RKO (cell line): Measurements from ENCODE around the gene KRT77.
A peak's percentile ranks its signal among the peaks of the same experiment; 100 is the strongest.
"Not testable (repeated sequence)": the region's sequence is repeated elsewhere in the genome, so short reads cannot be mapped to it uniquely, and the experiment has no call there.

Source experiments
- DNase-seq: peaks from one replicate; pipeline ENCODE4 v3.0.0-alpha.2; 2016; ENCODE audit warnings: low spot score

KRT77 gene

DNA sequence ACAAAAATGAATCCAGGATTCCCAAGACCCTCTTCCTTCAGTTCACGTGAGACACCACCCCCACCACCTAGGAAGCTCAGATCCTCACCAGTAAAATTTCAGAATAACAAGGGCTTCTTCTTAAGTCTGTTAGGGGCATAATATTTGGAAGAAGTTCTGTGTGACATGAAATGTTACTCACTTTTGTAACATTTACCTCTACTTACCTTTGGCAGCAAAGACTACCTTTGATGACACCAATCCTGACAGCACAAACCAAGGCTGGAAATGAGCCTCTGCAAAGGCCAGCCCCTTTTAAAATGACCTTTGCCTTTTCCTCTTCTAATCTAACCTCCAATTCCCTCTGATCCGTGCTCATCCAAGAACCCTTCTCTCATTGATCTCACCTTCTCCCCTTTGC, 19.4 kb upstream of the KRT77 start:
- no peak for DNase-seq

DNA sequence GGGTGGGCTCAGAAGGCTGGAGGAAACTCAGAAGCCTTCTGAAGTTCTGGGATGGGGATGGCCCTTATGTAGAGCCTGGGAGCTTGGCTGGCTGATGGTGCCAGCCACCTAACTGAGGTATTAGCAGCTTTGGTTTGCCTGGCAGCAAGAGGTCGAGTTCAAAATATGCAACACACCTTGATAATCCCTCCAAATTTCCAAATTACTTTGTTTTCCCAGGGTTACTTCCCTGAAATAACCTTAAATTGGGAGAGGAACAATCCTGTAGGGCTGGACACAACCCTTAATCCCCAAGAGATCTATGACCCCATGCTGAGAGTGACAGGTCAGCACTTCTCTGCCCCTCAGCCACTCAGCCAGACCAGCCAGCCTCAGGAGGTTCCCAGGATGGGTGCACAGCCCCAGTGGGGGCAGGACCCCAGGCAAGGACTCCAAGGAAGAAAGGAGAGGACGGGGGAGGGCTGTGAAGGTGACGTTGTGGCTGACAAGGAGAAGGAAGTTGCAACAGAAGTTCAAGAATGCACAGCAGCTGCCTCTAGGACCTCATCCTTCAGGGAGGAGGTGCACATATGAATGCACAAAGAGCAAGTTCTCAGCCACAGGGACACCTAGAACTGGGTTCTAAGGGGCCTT, 18.6 kb upstream of the KRT77 start:
- DNase-seq = no peak

DNA sequence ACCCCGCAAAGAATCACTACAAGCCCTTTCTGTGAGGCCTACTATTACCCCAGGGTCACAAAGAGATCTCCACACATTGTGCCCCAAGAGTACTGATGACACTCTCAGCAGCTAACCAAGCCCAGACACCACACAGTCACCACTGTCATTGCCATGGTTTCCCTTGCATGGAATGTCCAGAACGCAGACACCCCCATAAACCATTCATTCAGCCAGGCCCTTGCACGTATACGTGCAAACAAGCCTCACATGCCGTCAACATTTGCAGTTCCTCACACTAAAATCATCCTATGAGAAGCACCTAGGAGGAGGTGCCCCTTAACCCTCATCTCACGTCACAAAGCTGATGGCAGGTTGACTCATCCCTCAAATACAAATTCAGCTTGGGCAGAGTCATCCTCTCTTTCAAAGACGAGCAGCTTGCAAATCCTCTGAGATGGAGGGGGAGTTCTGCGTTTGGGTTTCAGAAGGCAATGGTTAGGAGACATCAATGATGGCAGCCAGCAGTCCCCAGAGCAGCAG, 17.1 kb upstream of the KRT77 start:
- DNase-seq = peak; percentile 15

DNA sequence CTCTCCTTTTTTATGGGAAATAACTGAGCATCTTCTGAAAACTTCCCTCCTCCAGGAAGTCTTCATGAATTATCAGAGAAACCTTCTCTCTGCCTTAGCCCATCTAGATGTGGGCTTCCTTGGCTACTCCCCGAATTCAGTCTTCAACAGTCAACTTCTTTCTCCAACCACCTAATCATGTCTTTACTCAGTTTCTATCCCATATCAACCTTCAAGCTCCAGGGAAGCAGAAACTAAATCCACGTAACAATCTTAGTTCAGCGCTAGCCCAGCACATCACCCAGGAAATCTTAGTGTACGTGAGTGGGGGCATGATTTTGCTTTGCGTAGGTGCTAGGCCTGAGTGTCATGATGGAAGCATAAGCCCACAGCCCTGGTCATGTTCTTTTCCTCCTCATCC, 12.7 kb upstream of the KRT77 start:
- DNase-seq = no peak

DNA sequence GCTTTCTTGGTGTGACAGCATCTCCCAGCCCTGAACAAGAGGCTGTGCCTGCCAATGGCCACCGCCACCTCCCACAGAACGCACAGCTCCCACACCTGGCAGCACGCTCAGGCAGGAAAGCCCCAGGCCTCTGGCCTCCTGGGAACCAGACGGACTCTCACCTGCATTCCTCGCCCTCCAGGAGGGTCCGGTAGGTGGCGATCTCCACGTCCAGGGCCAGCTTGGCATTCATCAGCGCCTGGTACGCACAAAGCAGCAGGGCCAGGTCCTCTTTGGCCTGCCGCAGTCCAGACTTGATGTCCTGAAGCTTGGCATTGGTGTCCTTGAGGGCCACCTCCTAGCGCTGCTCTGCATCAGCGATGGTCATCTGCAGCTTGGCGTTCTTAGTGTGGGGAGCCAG, 12.1 kb upstream of the KRT77 start:
- no peak for DNase-seq

DNA sequence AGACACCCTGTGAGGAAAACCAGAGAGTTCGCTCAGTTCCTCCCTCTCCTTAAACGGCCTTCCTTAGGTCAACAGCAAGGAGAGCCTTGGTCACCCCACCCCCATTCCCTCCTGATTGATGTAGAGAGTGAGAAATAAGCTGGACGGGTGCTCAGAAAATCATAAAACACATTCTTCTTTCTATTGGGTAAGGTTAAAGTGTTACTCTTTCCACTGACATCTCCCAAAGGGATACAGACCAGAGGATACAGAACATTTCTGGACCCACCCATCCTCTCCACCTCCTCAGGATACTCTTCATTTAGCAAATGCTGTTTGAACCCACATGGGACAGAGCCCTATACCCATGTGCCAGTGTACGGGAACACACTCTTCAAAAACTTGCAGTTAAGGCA, 11.6 kb upstream of the KRT77 start:
- no peak for DNase-seq

DNA sequence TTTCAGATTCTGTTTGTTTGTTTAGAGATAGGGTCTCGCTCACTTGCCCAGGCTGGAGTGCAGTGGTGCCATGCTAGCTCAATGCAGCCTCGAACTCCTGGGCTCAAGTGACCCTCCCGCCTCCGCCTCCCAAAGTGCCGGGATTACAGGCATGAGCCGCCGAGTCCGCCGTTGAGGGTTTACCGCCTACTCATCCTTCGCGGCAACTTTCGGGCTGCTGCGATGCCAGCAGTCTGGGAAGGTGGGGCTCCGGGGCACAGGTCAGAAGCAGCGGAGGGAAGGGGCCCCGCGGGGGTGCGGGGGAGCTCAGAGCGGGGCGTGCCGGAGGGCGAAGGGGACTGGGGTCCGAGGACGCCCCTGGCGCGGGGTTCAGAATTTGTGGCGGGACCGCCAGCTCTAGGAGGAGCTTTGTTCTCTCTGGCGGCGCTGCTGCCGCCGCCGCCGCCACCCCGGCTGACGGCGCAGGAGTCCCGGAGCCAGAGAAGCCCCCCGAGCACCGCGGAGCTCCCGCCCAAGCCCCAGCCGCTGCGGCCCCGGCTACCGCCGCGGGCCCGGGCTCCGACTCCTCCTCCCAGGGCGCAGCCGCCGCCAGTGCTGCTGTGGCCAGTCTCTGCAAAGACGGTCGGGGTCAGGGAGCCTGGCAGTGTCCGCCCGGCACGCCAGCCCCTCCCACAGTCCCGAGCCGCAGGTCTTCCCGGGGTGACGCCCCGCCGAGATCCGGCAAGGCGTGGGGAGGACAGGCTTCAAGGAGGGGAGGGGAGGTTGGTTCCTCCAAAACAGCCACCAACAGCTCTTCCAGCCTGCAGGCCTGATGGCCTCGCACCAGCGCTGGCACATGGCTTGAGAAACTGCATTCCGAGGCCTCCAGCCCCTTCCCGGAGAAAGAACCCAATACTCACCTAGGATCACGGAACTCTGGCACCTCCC, 10.9 kb upstream of the KRT77 start:
- DNase-seq = no peak

DNA sequence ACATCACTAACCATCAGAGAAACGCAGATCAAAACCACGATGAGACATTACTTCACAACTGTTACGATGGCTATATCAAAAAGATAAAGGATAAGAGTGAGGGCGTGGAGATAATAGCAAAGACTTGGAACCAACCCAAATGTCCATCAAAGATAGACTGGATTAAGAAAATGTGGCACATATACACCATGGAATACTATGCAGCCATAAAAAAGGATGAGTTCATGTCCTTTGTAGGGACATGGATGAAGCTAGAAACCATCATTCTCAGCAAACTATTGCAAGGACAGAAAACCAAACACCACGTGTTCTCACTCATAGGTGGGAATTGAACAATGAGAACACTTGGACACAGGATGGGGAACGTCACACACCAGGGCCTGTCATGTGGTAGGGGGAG, 8.8 kb upstream of the KRT77 start:
- not testable (repeated sequence) for DNase-seq

DNA sequence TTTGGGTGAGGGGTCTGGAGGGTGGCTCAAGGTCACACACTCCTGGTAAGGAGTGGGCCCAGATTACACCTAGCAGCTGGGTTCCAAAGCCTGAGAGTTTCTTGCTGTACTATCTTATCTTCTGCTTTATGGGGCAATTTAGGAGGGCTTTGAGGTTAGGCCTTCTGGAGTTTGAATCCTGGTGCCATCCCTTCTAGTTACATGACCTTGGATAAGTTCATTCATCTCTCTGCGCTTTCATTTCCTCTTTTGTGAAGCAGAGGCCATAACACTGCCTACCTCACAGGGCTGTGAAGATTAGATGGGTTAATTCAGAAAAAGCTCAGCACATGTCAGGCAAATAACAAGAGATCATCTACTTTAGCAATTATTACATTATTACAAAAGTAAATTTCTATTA, 7.4 kb upstream of the KRT77 start:
- DNase-seq = no peak

DNA sequence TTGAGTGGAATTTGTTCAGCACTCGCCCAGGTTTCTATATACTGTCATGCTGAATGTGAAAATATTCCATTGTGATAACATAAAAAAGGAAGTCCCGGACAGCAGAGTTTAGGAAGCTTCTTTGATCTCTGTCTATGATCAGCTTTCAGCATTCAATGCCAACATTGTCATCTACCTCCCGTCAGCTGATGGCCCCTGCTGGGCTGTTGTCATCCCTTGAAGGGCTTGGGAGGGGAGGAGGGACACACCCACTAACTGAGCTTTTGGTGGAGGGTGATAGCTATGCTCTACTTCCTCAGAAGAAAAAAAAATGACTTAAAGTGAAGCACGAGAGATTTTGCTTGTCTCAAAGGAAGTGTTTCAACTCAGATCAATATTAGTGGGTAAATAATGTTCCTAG, 4.7 kb upstream of the KRT77 start:
- DNase-seq = no peak

DNA sequence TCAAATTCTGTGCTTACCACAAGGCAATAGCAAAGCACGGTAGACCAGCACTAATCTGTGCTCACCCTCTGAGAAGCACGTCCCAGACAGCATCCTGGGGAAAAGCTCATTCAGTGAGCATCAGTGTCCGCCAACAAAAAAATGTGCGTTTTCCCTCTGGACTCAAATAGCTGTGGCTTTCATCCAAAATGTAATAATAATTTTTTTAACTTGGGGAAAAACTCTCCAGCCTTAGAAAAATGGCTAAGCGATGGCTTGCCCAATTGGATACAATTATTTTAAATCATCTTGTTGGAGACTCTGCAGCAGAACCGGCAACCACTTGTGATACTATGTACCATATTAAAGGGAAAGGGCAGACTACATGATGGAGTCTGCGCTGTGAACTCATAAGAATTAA, 1.1 kb upstream of the KRT77 start:
- DNase-seq = no peak

DNA sequence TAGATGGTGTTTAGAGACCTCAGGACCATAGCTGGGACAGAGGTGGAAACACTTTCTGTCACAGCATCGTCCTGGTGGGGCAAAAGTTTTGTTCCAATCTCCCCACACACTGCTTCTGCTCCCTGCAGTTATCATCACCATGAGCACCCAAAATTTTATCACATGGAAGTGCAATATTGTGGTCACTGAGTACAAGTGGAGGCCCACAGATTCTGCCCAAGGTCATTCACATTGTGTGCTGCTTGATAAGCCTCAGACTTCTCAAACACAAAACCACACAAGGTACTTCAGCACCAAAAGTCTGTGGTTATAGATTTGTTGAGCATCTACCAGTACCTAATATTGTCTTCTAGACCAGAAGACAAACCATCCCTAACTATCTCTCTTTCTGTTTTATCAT, 554 bp upstream of the KRT77 start:
- no peak for DNase-seq

DNA sequence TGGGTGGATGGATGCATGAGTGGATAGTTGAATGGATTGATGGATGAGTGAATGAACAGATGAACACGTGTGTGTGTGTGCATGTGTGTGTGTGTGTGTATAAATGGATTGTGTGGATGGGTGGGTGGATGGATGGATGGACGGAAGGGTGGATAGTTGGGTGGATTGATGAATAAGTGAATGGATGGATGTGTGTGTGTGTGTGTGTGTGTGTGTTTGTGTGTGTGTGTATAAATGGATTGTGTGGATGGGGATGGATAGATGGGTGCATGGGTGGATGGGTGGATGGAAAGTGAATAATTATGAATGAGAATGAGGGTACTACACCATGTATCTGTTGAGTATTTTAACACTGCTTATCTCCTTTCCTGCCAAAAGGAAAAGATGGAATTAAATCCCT, 986 bp downstream of the KRT77 start:
- no peak for DNase-seq

DNA sequence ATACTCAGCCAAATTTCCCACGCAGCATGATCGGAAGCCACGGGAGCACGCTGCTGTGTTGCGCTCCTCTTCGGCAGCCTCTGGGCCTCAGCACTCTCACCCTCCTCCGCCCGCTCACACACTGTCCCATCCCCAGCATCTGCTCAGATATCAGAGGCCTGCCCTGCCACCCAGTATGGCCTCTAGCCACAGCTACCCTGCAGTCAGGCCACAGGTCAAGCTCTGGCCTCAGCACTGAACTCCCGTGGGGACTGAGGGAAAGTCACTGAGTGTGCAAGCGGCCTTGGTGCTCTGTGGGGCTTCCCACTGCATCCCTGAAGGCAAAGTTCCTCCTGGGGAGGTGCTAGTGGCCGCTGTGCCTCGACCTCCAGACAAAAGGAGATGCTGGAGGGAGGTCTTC, 2.0 kb downstream of the KRT77 start:
- no peak for DNase-seq

DNA sequence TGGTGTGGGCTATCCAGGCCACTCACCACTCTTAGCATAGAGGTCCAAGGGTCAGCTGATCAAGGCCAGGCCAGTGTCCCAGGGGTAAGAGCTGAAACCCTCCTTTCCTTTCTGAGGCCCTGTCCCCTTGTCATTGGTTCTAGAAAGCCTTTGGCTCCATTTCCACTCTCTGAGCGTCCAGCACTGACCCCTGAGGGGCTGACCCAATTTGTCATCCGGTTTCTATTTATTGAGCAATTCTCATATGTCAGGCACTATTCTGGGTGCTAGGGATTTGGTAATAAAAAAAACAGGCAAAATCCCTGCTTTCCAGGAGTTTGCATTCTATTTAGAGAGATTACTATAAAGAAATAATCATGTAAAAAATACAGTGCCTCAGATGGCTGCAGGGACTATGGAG, 3.4 kb downstream of the KRT77 start:
- no peak for DNase-seq

DNA sequence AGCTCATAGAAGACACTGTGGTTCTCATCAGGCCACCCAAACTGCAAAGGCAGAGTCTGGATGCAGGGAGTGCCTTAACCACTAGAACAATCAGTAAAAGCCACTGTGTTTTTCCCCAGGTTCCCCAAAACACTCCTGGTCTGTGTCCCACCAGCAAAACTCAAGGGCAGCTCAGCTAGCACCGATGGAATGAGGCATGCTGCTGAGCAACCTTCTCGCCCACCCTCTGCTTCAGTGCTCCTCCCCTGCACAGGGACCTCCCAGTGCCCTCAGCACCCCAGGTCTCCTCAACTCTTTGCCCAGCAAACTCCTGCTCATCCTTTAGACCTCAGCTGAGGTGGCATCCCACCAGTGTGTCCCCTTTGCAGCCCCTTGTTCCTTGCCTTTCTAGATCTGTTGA, 4.0 kb downstream of the KRT77 start:
- no peak for DNase-seq

DNA sequence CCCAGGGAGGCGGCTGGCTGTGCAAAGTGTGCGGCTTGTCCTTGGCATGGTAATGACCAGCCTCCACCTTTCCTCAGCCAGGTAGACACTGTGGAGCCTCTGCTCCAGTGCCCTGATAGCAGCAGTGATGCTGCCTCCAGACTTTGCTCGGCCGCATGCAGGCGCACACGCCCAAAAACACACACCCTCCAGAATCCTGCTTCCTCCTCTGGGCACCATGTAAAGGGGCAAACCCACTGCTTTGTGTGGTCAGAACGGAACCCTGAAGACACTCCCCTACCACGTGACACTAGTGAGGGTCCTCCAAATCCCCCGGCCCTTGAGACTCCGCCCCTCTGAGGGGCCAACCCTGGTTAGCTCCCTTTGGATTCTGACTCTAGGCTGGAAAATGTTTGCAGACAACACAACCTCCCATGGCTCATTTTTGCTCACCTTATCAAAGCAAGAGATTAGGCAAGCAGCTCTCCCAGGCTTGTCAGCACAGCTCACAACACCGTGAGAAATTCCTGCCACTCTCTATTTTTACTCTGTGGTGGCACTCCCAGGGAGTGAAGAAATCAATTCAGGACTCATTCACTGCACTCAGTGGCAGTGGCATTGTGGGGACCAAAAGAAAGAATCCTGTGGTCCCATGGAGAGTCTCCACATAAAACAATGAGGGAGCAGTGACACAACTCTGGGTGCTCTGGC, 4.5 kb downstream of the KRT77 start:
- no peak for DNase-seq

DNA sequence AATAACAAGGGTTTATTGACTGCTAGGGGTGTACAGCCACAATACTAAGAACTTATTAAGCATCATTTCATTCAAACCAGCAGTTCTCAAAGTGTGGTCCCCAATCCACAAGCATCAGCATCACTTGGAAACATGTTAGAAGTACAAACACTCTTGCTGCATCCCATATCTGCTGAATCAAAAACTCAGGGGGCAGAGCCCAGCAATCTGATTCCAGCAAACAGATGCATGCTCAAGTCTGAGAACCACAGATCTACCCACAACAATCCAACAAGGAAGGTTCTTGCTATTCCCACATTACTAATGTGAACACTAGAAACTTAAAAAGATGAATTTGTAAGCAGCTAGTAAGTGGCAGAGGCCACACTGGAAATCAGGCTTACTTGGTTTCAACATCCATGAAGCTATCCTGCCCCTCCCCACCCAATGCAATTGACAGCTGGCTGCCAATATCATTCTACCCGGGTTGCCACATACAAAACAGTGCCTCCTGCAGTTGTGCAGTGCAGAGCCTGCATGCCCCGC, 6.2 kb downstream of the KRT77 start:
- no peak for DNase-seq

DNA sequence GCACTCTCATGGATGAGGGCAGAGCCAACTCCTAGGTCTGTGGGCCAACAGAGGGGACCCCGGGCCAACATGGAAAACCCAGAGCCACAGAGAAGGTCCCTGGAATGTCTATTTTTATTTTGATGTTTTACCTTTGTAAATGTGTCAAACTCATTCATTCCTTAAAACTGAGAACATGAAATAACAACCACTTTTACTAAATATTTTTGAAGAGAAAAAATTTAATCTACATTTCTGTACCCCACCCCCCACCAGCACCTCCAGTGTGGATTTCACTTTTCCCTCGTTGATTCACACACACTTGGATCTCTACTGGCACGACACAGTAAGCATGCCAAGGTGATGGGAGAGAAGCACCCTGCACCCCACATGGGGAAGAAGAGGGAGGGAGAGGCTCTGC, 6.7 kb downstream of the KRT77 start:
- no peak for DNase-seq

DNA sequence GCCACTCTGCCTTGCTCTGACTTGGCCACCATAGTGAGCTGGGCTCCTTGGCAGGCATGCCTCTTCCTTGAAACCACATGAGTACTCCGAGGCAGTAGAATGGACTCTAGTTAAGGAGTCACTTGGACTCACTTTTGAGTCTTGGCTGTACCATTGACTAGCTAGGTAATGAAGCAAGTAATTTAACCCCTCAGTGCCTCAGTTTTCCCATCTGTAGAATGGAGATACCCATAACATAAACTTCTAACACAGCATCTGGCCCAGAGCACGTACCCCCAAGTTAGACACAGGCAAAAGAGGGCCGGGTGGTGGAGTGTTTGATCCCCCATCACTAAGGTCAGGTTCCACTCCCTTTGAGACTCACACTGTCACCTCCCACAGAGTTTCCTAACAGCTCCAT, 8.3 kb downstream of the KRT77 start:
- DNase-seq = no peak

DNA sequence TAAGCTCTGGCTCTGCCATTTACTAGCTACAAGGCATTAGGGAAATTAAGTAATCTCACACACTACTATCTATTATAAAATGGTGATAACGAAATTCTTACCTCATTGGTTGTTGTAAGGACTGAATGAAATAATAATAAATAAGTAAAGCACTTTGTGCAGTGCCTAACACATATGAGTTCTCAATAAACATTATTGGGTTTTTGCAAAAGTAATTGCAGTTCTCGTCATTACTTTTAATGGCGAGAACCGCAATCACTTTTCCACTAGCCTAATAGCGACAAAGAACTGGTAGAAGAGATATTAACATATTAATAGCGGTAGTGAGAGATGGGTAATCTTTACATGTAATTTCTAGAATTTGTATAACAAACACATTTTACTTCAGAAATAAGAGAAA, 9.2 kb downstream of the KRT77 start:
- DNase-seq = no peak

DNA sequence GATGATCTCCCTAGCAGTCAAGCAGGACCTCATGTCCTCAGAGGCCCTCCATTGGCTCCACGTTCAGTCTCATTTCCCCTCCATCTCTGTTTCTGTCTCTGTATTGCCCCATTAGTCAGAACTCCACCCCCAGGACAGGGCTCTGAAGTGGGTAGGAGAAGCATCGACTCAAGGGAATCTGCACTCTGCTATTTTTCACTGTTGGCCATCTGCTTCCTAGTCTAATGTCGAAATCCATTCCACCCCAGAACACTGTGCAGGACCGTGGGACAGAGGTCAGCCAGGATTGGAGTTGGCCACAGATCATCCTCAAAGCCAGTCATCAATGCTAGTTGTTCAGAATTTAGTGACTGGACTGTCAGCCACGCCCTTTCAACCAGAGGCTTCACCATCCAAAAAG, 10.1 kb downstream of the KRT77 start:
- DNase-seq = no peak

DNA sequence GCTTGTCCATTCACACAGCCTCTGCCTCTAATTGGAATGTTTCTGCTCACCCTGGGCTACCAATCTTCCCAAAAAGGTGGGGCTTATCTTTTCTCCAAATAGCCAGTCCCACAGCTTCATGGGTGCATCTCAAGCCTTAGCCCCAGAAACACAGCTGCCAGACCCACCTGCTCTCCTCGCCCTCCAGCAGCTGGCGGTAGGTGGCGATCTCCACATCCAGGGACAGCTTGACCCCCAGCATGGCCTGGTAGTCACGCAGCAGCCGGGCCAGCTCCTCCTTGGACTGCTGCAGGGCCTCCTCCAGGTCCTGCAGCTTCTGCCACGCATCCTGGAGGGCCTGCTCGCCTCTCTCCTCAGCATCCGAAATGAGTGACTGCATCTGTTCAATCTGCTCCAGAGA, 11.1 kb downstream of the KRT77 start:
- no peak for DNase-seq
